Activated naive CD8-positive, alpha-beta T cell treated with anti-CD3 and anti-CD28 coated beads, Interleukin-2, amount 50 U/mL, for 24 hours (primary cell): ENCODE results near the gene DPYSL4.
A peak's percentile ranks its signal among the peaks of the same experiment; 100 is the strongest.

ENCODE experiments used
- ATAC-seq: fragments of 150-1000 bp; cut with Tn5 transposase; one replicate; pipeline ENCODE4 v1.10.0; 2021
- DNase-seq: peaks from one replicate; pipeline ENCODE4 v3.0.0; 2021
- H3K27ac Mint-ChIP-seq: one replicate; pipeline ENCODE4 v1.8.0; 2021; ENCODE audit warnings: mild to moderate bottlenecking, mixed read lengths
- H3K27me3 Mint-ChIP-seq: one replicate; pipeline ENCODE4 v1.8.0; 2021; ENCODE audit warnings: mixed read lengths
- H3K36me3 Mint-ChIP-seq: one replicate; pipeline ENCODE4 v1.8.0; 2021; ENCODE audit warnings: low read depth, mixed read lengths
- H3K4me1 Mint-ChIP-seq: one replicate; pipeline ENCODE4 v1.8.0; 2021; ENCODE audit warnings: mixed read lengths
- H3K4me3 Mint-ChIP-seq: one replicate; pipeline ENCODE4 v1.8.0; 2021; ENCODE audit warnings: mild to moderate bottlenecking, moderate library complexity, mixed read lengths
- H3K9me3 Mint-ChIP-seq: one replicate; pipeline ENCODE4 v1.8.0; 2021; ENCODE audit warnings: mixed read lengths

DPYSL4 gene

GRCh38 chr10:132186488-132187429, at the start of gene DPYSL4:
Gene DPYSL4, plus strand, starts transcription at chr10:132186948. Its CDS starts 116 bp downstream, at chr10:132187064.
- Mint-ChIP-seq H3K27ac (no peak within 1 kb of the TSS), H3K27me3 (peaks cover 36% of the 10 kb centered on the region), H3K4me3 (peak within 1 kb of the TSS; percentile 67), H3K9me3 (peaks cover 5% of the 10 kb centered on the region), H3K4me1 (peaks cover 10% of the 10 kb centered on the region), H3K36me3 (peaks cover 4% of the 10 kb centered on the region)
- peak; percentile 41 for DNase-seq
- ATAC-seq = peak; percentile 13

- H3K9me3 Mint-ChIP-seq = no peaks in the 10 kb centered on the region
- no peak overlapping the region for H3K4me3 Mint-ChIP-seq
- no peak for DNase-seq
- H3K27me3 Mint-ChIP-seq = peaks cover 7% of the 10 kb centered on the region
- H3K27ac Mint-ChIP-seq = no peak overlapping the region
- ATAC-seq = no peak
- no peaks in the 10 kb centered on the region for H3K4me1 Mint-ChIP-seq
- H3K36me3 Mint-ChIP-seq = no peaks in the 10 kb centered on the region
Measured at GRCh38 chr10:132137111-132138072, 49.4 kb upstream of the DPYSL4 start.

- no peak overlapping the region for H3K4me3 Mint-ChIP-seq
- ATAC-seq (no peak), DNase-seq (no peak)
- no peaks in the 10 kb centered on the region for H3K9me3 Mint-ChIP-seq
- H3K4me1 Mint-ChIP-seq = no peaks in the 10 kb centered on the region
- H3K27me3 Mint-ChIP-seq = peaks cover 6% of the 10 kb centered on the region
- no peak overlapping the region for H3K27ac Mint-ChIP-seq
- no peaks in the 10 kb centered on the region for H3K36me3 Mint-ChIP-seq
Measured at GRCh38 chr10:132138133-132138532, 48.6 kb upstream of the DPYSL4 start.

DNA sequence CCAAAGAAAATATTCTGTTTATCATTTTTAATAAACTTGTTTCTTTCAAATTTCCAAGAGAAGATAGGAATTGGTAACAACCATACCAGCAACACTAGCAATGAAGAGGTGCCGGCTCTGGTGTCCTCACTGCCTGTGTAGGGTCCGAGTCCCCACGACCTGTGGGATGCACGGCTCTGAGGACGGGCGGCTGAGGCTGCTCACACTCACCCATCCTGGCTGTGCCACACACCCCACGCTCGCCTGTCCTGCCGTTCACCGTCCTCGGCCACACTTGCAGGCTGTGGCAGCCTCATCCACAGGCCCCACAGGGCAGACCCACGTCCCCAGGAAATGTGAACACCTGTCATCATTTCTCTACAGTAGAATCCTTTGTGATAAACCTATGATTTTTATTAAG, 48.2 kb upstream of the DPYSL4 start:
- Mint-ChIP-seq H3K4me1 (no peaks in the 10 kb centered on the region), H3K4me3 (no peak overlapping the region), H3K36me3 (no peaks in the 10 kb centered on the region), H3K27ac (no peak overlapping the region), H3K9me3 (no peaks in the 10 kb centered on the region), H3K27me3 (peaks cover 5% of the 10 kb centered on the region)
- DNase-seq (no peak), ATAC-seq (no peak)

DNA sequence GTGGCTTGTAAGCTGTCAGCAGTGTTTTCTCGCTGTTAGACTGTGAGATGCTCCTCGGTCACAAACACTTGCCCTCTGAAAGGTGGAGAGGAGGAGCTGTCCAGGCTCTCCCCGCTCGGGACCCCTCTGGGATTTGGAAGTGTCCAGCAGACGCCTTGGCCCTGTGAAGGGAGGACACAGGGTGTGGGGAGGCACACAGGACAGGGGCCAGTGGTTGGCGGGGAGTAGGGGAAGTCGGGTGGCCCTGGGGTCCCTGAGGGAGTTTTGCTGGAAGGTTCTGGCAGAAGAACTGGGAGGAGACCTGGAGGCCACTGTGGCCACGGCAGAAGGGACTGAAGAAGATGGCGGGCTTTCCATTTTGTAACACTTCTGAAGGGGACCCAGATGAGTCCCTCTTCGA, 47.2 kb upstream of the DPYSL4 start:
- Mint-ChIP-seq H3K27me3 (no peaks in the 10 kb centered on the region), H3K36me3 (no peaks in the 10 kb centered on the region), H3K9me3 (no peaks in the 10 kb centered on the region), H3K4me3 (no peak overlapping the region), H3K27ac (no peak overlapping the region), H3K4me1 (no peaks in the 10 kb centered on the region)
- DNase-seq = no peak
- no peak for ATAC-seq

GRCh38 chr10:132140167-132140925, 46.4 kb upstream of the DPYSL4 start:
- no peak overlapping the region for H3K27ac Mint-ChIP-seq
- no peak for ATAC-seq
- DNase-seq = no peak
- H3K4me3 Mint-ChIP-seq = no peak overlapping the region
- no peaks in the 10 kb centered on the region for H3K4me1 Mint-ChIP-seq
- no peaks in the 10 kb centered on the region for H3K36me3 Mint-ChIP-seq
- H3K9me3 Mint-ChIP-seq = no peaks in the 10 kb centered on the region
- no peaks in the 10 kb centered on the region for H3K27me3 Mint-ChIP-seq

DNA sequence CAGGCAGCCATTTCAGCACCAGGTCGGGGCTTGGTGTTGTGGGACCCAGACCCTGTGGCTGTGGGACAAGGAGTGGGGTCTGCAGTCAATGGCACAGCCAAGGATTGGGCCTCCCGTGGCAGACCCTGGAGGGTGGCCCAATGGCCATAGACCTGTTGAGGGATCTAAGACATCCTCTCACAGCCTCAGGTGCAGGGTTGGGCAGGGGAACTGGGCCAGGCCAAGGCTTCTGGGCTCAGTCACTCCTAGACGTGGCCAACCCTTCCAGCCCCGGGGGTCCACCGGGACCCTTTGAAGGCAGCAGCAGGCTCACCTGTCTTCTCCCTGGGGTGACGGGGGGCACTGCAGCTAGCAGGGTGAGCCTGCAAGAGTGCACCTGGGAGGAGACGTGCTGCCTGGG, 45.7 kb upstream of the DPYSL4 start:
- H3K36me3 Mint-ChIP-seq = no peaks in the 10 kb centered on the region
- no peak overlapping the region for H3K27ac Mint-ChIP-seq
- no peaks in the 10 kb centered on the region for H3K27me3 Mint-ChIP-seq
- H3K4me3 Mint-ChIP-seq = no peak overlapping the region
- H3K4me1 Mint-ChIP-seq = no peaks in the 10 kb centered on the region
- DNase-seq (no peak), ATAC-seq (no peak)
- H3K9me3 Mint-ChIP-seq = no peaks in the 10 kb centered on the region

DNA sequence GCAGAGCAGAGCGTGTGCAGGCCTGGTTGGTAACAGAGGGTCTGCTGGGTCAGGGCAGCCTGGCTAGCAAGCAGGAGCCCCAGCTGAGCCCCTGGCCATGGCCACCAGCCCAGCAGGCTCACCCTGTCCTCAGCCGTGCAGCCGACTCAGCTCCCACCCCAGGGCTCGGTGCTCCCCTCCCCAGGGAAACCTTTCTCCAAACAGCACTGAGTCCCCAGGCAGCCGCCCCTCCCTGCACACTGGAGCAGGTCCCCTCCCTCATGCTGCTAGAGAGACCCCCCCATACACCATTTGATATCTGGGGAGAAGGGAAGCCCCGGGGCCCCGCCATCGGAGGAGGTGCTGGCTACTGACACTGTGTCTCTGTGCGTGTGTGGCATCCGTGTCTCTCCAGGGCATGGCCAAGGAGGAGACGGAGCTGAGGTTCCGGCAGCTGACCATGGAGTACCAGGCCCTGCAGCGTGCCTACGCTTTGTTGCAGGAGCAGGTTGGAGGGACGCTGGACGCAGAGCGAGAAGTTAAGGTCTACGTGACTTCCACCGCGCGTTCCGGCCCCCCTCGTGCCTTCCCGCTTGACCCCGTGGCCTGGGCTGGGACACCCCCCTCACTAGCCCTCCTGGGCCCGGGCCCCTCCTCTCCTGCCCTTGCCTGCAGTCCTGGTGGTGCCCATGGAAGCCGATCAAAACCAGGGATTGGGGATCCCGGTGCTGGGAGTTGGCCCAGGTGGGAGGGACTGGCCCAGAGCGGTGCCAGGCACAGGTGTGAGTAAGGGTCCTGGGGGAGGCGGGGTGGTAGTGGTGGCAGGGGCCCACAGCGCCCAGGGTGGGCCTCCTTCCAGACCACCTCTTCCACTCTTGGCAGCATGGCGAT, 45.0 kb upstream of the DPYSL4 start:
- no peak for ATAC-seq
- Mint-ChIP-seq H3K4me3 (no peak overlapping the region), H3K4me1 (no peaks in the 10 kb centered on the region), H3K9me3 (no peaks in the 10 kb centered on the region), H3K27me3 (no peaks in the 10 kb centered on the region), H3K27ac (no peak overlapping the region), H3K36me3 (no peaks in the 10 kb centered on the region)
- no peak for DNase-seq

- H3K9me3 Mint-ChIP-seq = no peaks in the 10 kb centered on the region
- no peaks in the 10 kb centered on the region for H3K36me3 Mint-ChIP-seq
- no peaks in the 10 kb centered on the region for H3K4me1 Mint-ChIP-seq
- DNase-seq (peak; percentile 61), ATAC-seq (peak; percentile 27)
- H3K4me3 Mint-ChIP-seq = no peak overlapping the region
- H3K27ac Mint-ChIP-seq = no peak overlapping the region
- no peaks in the 10 kb centered on the region for H3K27me3 Mint-ChIP-seq
Measured at GRCh38 chr10:132142396-132143161, 44.2 kb upstream of the DPYSL4 start.

DNA sequence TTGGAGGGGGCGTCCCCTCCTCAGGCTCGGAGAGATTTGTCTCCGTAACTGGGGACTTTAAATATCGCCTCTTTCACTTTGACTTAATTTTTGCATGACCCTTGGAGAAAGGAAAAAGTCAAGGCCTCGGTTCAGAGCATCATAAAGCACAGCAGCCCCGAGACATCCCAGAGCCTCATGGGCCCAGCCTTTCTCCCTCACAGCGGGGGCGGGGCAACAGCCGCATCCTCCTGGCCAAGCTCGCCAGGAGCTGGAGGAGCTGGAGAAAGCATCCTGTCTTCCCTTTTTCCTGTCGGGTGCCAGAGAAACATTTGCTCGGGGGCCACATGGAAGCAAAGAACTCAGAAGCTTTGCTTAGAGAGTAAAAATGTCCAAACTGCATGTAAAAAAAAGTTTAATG, 43.6 kb upstream of the DPYSL4 start:
- H3K9me3 Mint-ChIP-seq = no peaks in the 10 kb centered on the region
- H3K4me3 Mint-ChIP-seq = no peak overlapping the region
- H3K27ac Mint-ChIP-seq = no peak overlapping the region
- DNase-seq (no peak), ATAC-seq (no peak)
- no peaks in the 10 kb centered on the region for H3K27me3 Mint-ChIP-seq
- H3K36me3 Mint-ChIP-seq = no peaks in the 10 kb centered on the region
- H3K4me1 Mint-ChIP-seq = no peaks in the 10 kb centered on the region

DNA sequence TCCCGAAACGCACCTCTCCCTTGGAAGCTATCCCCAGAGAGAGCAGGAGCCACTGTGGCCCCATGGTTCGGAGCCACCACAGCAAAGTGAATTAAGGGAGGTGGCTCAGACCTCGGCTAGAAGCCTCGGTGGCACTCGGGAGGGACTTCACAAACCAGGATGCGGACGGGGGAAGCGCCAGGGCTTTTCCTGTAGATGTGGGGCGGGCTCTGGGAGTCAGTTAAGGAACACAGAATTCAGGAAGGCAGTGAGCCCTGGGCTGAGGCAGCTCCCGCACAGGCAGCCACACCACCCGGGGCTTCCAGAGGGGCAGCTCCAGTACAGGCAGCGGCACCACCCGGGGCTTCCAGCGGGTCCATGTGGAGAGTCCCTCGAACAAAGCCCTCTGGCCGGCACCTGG, 42.7 kb upstream of the DPYSL4 start:
- H3K27me3 Mint-ChIP-seq = no peaks in the 10 kb centered on the region
- DNase-seq (no peak), ATAC-seq (no peak)
- H3K4me1 Mint-ChIP-seq = no peaks in the 10 kb centered on the region
- H3K27ac Mint-ChIP-seq = no peak overlapping the region
- no peak overlapping the region for H3K4me3 Mint-ChIP-seq
- H3K9me3 Mint-ChIP-seq = no peaks in the 10 kb centered on the region
- H3K36me3 Mint-ChIP-seq = no peaks in the 10 kb centered on the region

DNA sequence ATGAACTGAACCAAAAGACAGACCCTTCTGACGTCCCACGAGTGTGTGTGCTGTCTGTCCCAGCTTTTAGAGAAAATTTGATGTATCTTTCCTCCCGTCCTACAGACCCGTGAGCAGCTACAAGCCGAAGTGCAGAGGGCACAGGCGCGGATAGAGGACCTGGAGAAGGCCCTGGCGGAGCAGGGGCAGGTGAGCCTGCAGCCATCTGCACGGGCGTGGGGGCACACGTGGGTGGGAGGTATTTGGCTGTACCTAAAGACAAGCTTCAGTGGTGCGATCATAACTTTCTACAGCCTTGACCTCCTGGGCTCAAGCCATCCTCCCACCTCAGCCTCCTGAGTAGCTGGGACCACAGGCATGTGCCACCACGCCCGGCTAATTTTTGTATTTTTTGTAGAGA, 41.7 kb upstream of the DPYSL4 start:
- H3K4me3 Mint-ChIP-seq = no peak overlapping the region
- no peak for DNase-seq

More for the DNA sequence above, 41.7 kb upstream of the DPYSL4 start:
- no peaks in the 10 kb centered on the region for H3K27me3 Mint-ChIP-seq
- no peaks in the 10 kb centered on the region for H3K36me3 Mint-ChIP-seq
- no peak overlapping the region for H3K27ac Mint-ChIP-seq
- ATAC-seq = no peak
- H3K9me3 Mint-ChIP-seq = no peaks in the 10 kb centered on the region
- no peaks in the 10 kb centered on the region for H3K4me1 Mint-ChIP-seq
